GM21825 (cell line): ENCODE measurements around the gene CDCA8.

Experiments
- ATAC-seq: cut with Tn5 transposase; IDR thresholded peaks from one replicate; pipeline ENCODE4 v1.9.1; 2021; ENCODE audit warnings: mild to moderate bottlenecking, moderate library complexity; ENCODE audit not compliant: unreplicated experiment

Gene CDCA8

GRCh38 chr1:37692078-37692833, at the start of gene CDCA8:
CDCA8 (plus strand) TSS chr1:37692516; CDS start chr1:37692691, 175 bp downstream.
- ATAC-seq, result peak; percentile 73

- ATAC-seq, result no peak
Observed at GRCh38 chr1:37647281-37647680, 45.0 kb upstream of the CDCA8 start.

GRCh38 chr1:37650173-37650572, 42.1 kb upstream of the CDCA8 start:
- no peak for ATAC-seq

- no peak for ATAC-seq
Observed at GRCh38 chr1:37650721-37651120, 41.6 kb upstream of the CDCA8 start.

- ATAC-seq, result no peak
Observed at GRCh38 chr1:37651803-37652202, 40.5 kb upstream of the CDCA8 start.

- no peak for ATAC-seq
Observed at GRCh38 chr1:37652976-37653375, 39.3 kb upstream of the CDCA8 start.

GRCh38 chr1:37653906-37654305, 38.4 kb upstream of the CDCA8 start:
- no peak for ATAC-seq

- no peak for ATAC-seq
Observed at GRCh38 chr1:37655274-37655673, 37.0 kb upstream of the CDCA8 start.

- ATAC-seq, result no peak
Observed at GRCh38 chr1:37656026-37656425, 36.3 kb upstream of the CDCA8 start.

- ATAC-seq, result no peak
Observed at GRCh38 chr1:37656881-37657280, 35.4 kb upstream of the CDCA8 start.

GRCh38 chr1:37657620-37658412, 34.5 kb upstream of the CDCA8 start:
- ATAC-seq, result no peak

GRCh38 chr1:37658486-37658885, 33.8 kb upstream of the CDCA8 start:
- ATAC-seq, result no peak

GRCh38 chr1:37660664-37661063, 31.7 kb upstream of the CDCA8 start:
- no peak for ATAC-seq

GRCh38 chr1:37661401-37661800, 30.9 kb upstream of the CDCA8 start:
- ATAC-seq, result no peak

GRCh38 chr1:37662031-37662755, 30.1 kb upstream of the CDCA8 start:
- no peak for ATAC-seq

- ATAC-seq, result no peak
Observed at GRCh38 chr1:37663426-37664000, 28.8 kb upstream of the CDCA8 start.

- no peak for ATAC-seq
Observed at GRCh38 chr1:37666241-37666867, 26.0 kb upstream of the CDCA8 start.

GRCh38 chr1:37667023-37667671, 25.2 kb upstream of the CDCA8 start:
- no peak for ATAC-seq

GRCh38 chr1:37670133-37670532, 22.2 kb upstream of the CDCA8 start:
- ATAC-seq, result no peak

GRCh38 chr1:37671261-37671660, 21.1 kb upstream of the CDCA8 start:
- no peak for ATAC-seq
